Fibroblast of lung (primary cell): ENCODE measurements around the gene PABPN1. TPM values are rescaled to one million over a fixed set of nuclear protein-coding genes. Genes with fewer than 3 reads are reported as not detected.

Source experiments
- DNase-seq, 2 donors: peaks; one replicate each; pipeline versions ENCODE4 v3.0.0 to v3.0.0-alpha.2; 2010; ENCODE audit warnings: low read depth in 2 of 2
- H2AFZ ChIP-seq: 2 replicates; pipeline ENCODE4 v1.5.1; 2012; ENCODE audit warnings: low read length, control low read depth, inconsistent platforms
- H3K27ac ChIP-seq: 2 replicates; pipeline ENCODE4 v1.5.1; 2011; ENCODE audit warnings: low read length, control low read depth; ENCODE audit not compliant: insufficient read depth
- H3K27me3 ChIP-seq: 2 replicates; pipeline ENCODE4 v1.5.1; 2011; ENCODE audit warnings: mild to moderate bottlenecking, low read length; ENCODE audit not compliant: control insufficient read depth, insufficient read depth
- H3K36me3 ChIP-seq: 2 replicates; pipeline ENCODE4 v1.5.1; 2011; ENCODE audit warnings: low read length; ENCODE audit not compliant: control insufficient read depth, insufficient read depth
- H3K4me1 ChIP-seq: 2 replicates; pipeline ENCODE4 v1.5.1; 2011; ENCODE audit warnings: low read length; ENCODE audit not compliant: control insufficient read depth, insufficient read depth; ENCODE audit errors: extremely low read depth
- H3K4me2 ChIP-seq: 2 replicates; pipeline ENCODE4 v1.5.1; 2011; ENCODE audit warnings: low read length, control low read depth; ENCODE audit not compliant: insufficient read depth; ENCODE audit errors: extremely low read depth
- H3K4me3 ChIP-seq, 4 experiments: fragments of 200-600 bp in 1 of 4; sonication (generic) in 1 of 4; replicated peaks in 1 of 4; 2 replicates each; pipeline ENCODE4 v1.5.1; 2011 to 2016; ENCODE audit warnings: low read length in 4 of 4, low read depth in 3 of 4, mild to moderate bottlenecking in 3 of 4, control low read depth in 2 of 4, inconsistent platforms in 1 of 4, mixed read lengths in 1 of 4; ENCODE audit not compliant: insufficient read depth in 1 of 4; ENCODE audit errors: control extremely low read depth in 1 of 4
- H3K79me2 ChIP-seq: 2 replicates; pipeline ENCODE4 v1.5.1; 2012; ENCODE audit warnings: mild to moderate bottlenecking, low read length, inconsistent platforms; ENCODE audit not compliant: control insufficient read depth, insufficient read depth
- H3K9ac ChIP-seq: 2 replicates; pipeline ENCODE4 v1.5.1; 2011; ENCODE audit warnings: mild to moderate bottlenecking, low read length, control low read depth; ENCODE audit not compliant: insufficient read depth
- H3K9me3 ChIP-seq: 2 replicates; pipeline ENCODE4 v1.5.1; 2012; ENCODE audit warnings: low read depth, low read length; ENCODE audit not compliant: control insufficient read depth, insufficient read depth
- H4K20me1 ChIP-seq: 2 replicates; pipeline ENCODE4 v1.5.1; 2011; ENCODE audit warnings: low read length; ENCODE audit not compliant: control insufficient read depth, insufficient read depth; ENCODE audit errors: extremely low read depth
- CTCF ChIP-seq, 2 donors: IDR thresholded peaks in 1 of 2; conservative IDR thresholded peaks in 1 of 2; 1 replicate in 1 of 2; 2 replicates in 1 of 2; pipeline ENCODE4 v1.5.1; 2011 to 2012; ENCODE audit warnings: low read length in 2 of 2, control low read depth in 1 of 2, inconsistent platforms in 1 of 2, low read depth in 1 of 2, mild to moderate bottlenecking in 1 of 2
- EZH2 ChIP-seq: IDR thresholded peaks from 2 replicates; pipeline ENCODE4 v1.5.1; 2012; ENCODE audit warnings: low read length, control low read depth, mild to moderate bottlenecking; ENCODE audit errors: missing control alignments
- polyA plus RNA-seq, 2 donors: library from polyadenylated mRNA; depleted of rRNA in 1 of 2; stranded (reverse) in 1 of 2; unstranded in 1 of 2; fragments of >200 nt; gene quantifications; 2 replicates each; pipeline ENCODE4 v1.2.1, GENCODE V29; 2011 to 2012; ENCODE audit warnings: missing spikeins in 1 of 2
- total RNA-seq: library from RNA; depleted of rRNA; stranded (reverse); fragments of >200 nt; gene quantifications from 2 replicates; pipeline ENCODE4 v1.2.1, GENCODE V29; 2014

PABPN1 gene
- total and polyA plus RNA-seq, 2 donors (not counting 1 experiment from before 2014, with no cell fraction given): 73.2 to 152 TPM

DNA sequence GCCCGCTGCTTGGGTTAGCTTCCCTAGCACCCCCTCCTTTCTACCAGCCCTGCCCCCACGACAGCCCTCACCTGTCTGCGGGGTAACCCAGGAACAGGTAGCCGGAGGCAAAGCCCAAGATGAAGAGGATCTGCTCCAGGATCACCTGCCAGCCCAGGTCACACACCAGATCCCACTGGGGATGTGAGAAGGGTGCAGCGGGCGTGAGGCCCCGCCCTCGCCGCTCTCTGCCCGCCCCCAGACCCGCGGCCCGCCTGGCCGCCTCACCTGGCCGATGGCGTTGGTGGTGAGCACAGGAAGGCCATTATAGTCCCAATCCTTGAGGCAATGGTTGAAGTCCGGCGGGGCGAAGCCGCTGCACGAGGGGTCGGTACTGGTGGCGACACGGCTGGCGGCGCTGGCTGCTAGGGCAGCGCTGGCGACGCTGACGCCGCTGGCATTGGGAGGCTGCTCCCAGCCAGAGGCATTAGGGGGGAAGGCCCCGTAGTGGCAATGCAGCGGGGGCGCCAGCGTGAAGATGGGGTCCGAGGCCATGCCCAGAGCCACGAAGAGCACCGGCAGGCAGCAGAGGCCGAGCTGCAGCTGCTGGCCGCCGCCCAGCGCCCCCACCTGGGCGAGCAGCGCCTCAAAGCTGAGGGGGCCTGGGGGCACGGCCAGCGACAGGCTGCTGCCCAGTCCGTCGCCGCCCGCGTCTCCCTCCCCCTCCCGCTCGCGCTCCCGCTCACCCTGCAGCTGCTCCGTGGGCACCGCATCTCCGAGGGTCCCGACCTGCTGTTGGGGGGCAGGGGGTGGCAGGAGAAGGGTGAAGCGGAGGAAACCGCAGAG is 30.6 kb downstream of the PABPN1 start:
- Histone ChIP-seq H3K4me3 (peak overlapping the region; percentile 48 to 74 (median 58)), H3K36me3 (no peaks in the 10 kb centered on the region), H3K9me3 (no peaks in the 10 kb centered on the region), H4K20me1 (no peaks in the 10 kb centered on the region), H3K27me3 (peaks cover 2% of the 10 kb centered on the region), H3K4me1 (no peaks in the 10 kb centered on the region), H3K79me2 (no peaks in the 10 kb centered on the region), H3K4me2 (peak overlapping the region; percentile 75), H3K27ac (no peak overlapping the region), H3K9ac (peak overlapping the region; percentile 41), H2AFZ (peak overlapping the region; percentile 60)
- DNase-seq: peak in 1 of 2 donors; percentile 12
- no peak for TF ChIP-seq CTCF (conservative IDR thresholded peaks at IDR 0.05 in 1 of 2, IDR thresholded peaks at IDR 0.05 in 1 of 2; ENCODE audit: low read depth in 1 of 2, low read length in 2 of 2)
- peak; percentile 19 for TF ChIP-seq EZH2

- Histone ChIP-seq H3K36me3 (no peaks in the 10 kb centered on the region), H3K9me3 (no peaks in the 10 kb centered on the region), H3K4me1 (no peaks in the 10 kb centered on the region), H2AFZ (peak within 1 kb of the TSS; percentile 60), H3K4me2 (peak within 1 kb of the TSS; percentile 75), H3K27me3 (peaks cover 2% of the 10 kb centered on the region), H3K9ac (peak within 1 kb of the TSS; percentile 41), H4K20me1 (no peaks in the 10 kb centered on the region), H3K4me3 (peak within 1 kb of the TSS; percentile 48 to 74 (median 58)), H3K27ac (no peak within 1 kb of the TSS), H3K79me2 (no peaks in the 10 kb centered on the region)
- no peak for TF ChIP-seq EZH2
- TF ChIP-seq CTCF (conservative IDR thresholded peaks at IDR 0.05 in 1 of 2, IDR thresholded peaks at IDR 0.05 in 1 of 2; ENCODE audit: low read depth in 1 of 2, low read length in 2 of 2): peak; percentile 16 to 23
- DNase-seq: peak; percentile 88 to 89
These were observed 31.5 kb downstream of the PABPN1 start, which contains the start of gene SLC22A17 for GRCh38 chr14:23352506-23353432. TSS of gene SLC22A17 (minus strand) at chr14:23352887.

DNA sequence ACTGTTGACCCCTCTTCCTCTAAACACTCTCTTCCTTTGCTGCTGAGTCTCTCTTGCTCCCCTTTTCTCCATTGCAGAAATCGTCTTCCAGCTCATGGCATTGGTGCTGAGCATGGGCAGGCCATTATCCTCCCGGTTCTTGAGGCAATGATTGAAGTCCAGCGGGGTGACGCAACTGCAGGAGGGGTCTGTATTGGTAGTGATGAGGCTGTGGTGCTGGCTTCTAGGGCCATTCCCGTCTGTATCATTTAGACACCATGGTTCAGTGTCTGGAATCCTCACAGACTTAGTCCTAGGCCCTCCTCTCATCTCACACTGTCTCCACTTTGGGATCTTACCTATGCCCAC is 32.1 kb downstream of the PABPN1 start:
- no peaks in the 10 kb centered on the region for H3K4me1 ChIP-seq
- TF ChIP-seq CTCF (conservative IDR thresholded peaks at IDR 0.05 in 1 of 2, IDR thresholded peaks at IDR 0.05 in 1 of 2; ENCODE audit: low read depth in 1 of 2, low read length in 2 of 2) (no peak), EZH2 (no peak)
- no peak overlapping the region for H3K9ac ChIP-seq
- DNase-seq: no peak
- no peaks in the 10 kb centered on the region for H3K79me2 ChIP-seq
- H4K20me1 ChIP-seq: no peaks in the 10 kb centered on the region
- H3K4me2 ChIP-seq: no peak overlapping the region
- no peak overlapping the region for H3K4me3 ChIP-seq
- no peaks in the 10 kb centered on the region for H3K9me3 ChIP-seq
- no peak overlapping the region for H2AFZ ChIP-seq
- H3K36me3 ChIP-seq: no peaks in the 10 kb centered on the region
- peaks cover 2% of the 10 kb centered on the region for H3K27me3 ChIP-seq
- H3K27ac ChIP-seq: no peak overlapping the region
